H9 (cell line): Measurements from ENCODE around the gene STX8. TPM values are rescaled to one million over a fixed set of nuclear protein-coding genes. Genes with fewer than 3 reads are reported as not detected.

Experiments used
- DNase-seq: peaks from one replicate; pipeline ENCODE4 v3.0.0-alpha.2; 2017
- H2AFZ ChIP-seq: one replicate; pipeline ENCODE4 v1.6.1; 2013; ENCODE audit warnings: mild to moderate bottlenecking, low read length, control low read depth, moderate library complexity
- H2AK5ac ChIP-seq: 2 replicates; pipeline ENCODE4 v1.6.1; 2013; ENCODE audit warnings: low read length, control low read depth, mixed read lengths; ENCODE audit not compliant: insufficient read length
- H2BK120ac ChIP-seq: one replicate; pipeline ENCODE4 v1.6.1; 2013; ENCODE audit warnings: low read depth, mild to moderate bottlenecking, low read length, control low read depth, inconsistent platforms; ENCODE audit not compliant: poor library complexity, severe bottlenecking
- H2BK12ac ChIP-seq: 2 replicates; pipeline ENCODE4 v1.6.1; 2013; ENCODE audit warnings: low read length, control low read depth, mixed read lengths, low read depth; ENCODE audit not compliant: insufficient read length
- H2BK15ac ChIP-seq: 2 replicates; pipeline ENCODE4 v1.6.1; 2013; ENCODE audit warnings: low read depth, low read length, control low read depth
- H2BK20ac ChIP-seq: one replicate; pipeline ENCODE4 v1.6.1; 2013; ENCODE audit warnings: low read depth, mild to moderate bottlenecking, low read length, control low read depth, inconsistent platforms; ENCODE audit not compliant: poor library complexity, severe bottlenecking
- H2BK5ac ChIP-seq: 2 replicates; pipeline ENCODE4 v1.6.1; 2013; ENCODE audit warnings: low read length, control low read depth, mixed read lengths; ENCODE audit not compliant: insufficient read length
- H3K14ac ChIP-seq: 2 replicates; pipeline ENCODE4 v1.6.1; 2013; ENCODE audit warnings: low read length, control low read depth; ENCODE audit not compliant: insufficient read depth
- H3K18ac ChIP-seq: 2 replicates; pipeline ENCODE4 v1.6.1; 2013; ENCODE audit warnings: low read depth, mild to moderate bottlenecking, mixed read lengths, low read length, control low read depth; ENCODE audit not compliant: insufficient read length
- H3K23ac ChIP-seq: 2 replicates; pipeline ENCODE4 v1.6.1; 2013; ENCODE audit warnings: low read length, control low read depth, mixed read lengths, low read depth; ENCODE audit not compliant: insufficient read length
- H3K23me2 ChIP-seq: 2 replicates; pipeline ENCODE4 v1.6.1; 2013; ENCODE audit warnings: low read depth, mild to moderate bottlenecking, mixed read lengths, low read length, control low read depth; ENCODE audit not compliant: insufficient read length, poor library complexity, severe bottlenecking
- H3K27ac ChIP-seq: 2 replicates; pipeline ENCODE4 v1.5.1; 2013; ENCODE audit warnings: low read length, control low read depth, mixed read lengths, low read depth; ENCODE audit not compliant: insufficient read length
- H3K27me3 ChIP-seq: 2 replicates; pipeline ENCODE4 v1.6.1; 2013; ENCODE audit warnings: low read length, control low read depth, inconsistent platforms; ENCODE audit not compliant: insufficient read depth
- H3K4ac ChIP-seq: 2 replicates; pipeline ENCODE4 v1.6.1; 2013; ENCODE audit warnings: low read depth, mild to moderate bottlenecking, control low read depth, inconsistent platforms, low read length, moderate library complexity
- H3K4me1 ChIP-seq: 2 replicates; pipeline ENCODE4 v1.6.1; 2013; ENCODE audit warnings: low read length, control low read depth, inconsistent platforms; ENCODE audit not compliant: insufficient read depth
- H3K4me2 ChIP-seq: 2 replicates; pipeline ENCODE4 v1.6.1; 2013; ENCODE audit warnings: low read length, control low read depth, mixed read lengths; ENCODE audit not compliant: insufficient read length, insufficient read depth
- H3K56ac ChIP-seq: 2 replicates; pipeline ENCODE4 v1.6.1; 2013; ENCODE audit warnings: low read depth, mild to moderate bottlenecking, mixed read lengths, low read length, control low read depth; ENCODE audit not compliant: insufficient read length
- H3K79me1 ChIP-seq: 2 replicates; pipeline ENCODE4 v1.6.1; 2013; ENCODE audit warnings: low read depth, mild to moderate bottlenecking, moderate library complexity, low read length, control low read depth, inconsistent platforms; ENCODE audit not compliant: insufficient read depth, poor library complexity, severe bottlenecking
- H3K79me2 ChIP-seq: 2 replicates; pipeline ENCODE4 v1.6.1; 2013; ENCODE audit warnings: low read length, control low read depth, inconsistent platforms; ENCODE audit not compliant: insufficient read depth
- H3K9ac ChIP-seq: 2 replicates; pipeline ENCODE4 v1.6.1; 2013; ENCODE audit warnings: low read length, control low read depth, mixed read lengths; ENCODE audit not compliant: insufficient read length; ENCODE audit errors: extremely low read depth
- H3K9me3 ChIP-seq: one replicate; pipeline ENCODE4 v1.6.1; 2013; ENCODE audit warnings: low read depth, low read length, inconsistent platforms; ENCODE audit not compliant: control insufficient read depth
- H3T11ph ChIP-seq: one replicate; pipeline ENCODE4 v1.6.1; 2013; ENCODE audit warnings: mild to moderate bottlenecking, low read length, control low read depth, inconsistent platforms
- H4K20me1 ChIP-seq: one replicate; pipeline ENCODE4 v1.6.1; 2013; ENCODE audit not compliant: control insufficient read depth, insufficient read length, insufficient read depth
- H4K5ac ChIP-seq: 2 replicates; pipeline ENCODE4 v1.6.1; 2013; ENCODE audit warnings: low read depth, mild to moderate bottlenecking, mixed read lengths, low read length, control low read depth; ENCODE audit not compliant: insufficient read length
- H4K8ac ChIP-seq: replicated peaks from 2 replicates; pipeline ENCODE4 v1.6.1; 2013; ENCODE audit warnings: low read length, control low read depth, mixed read lengths, low read depth; ENCODE audit not compliant: insufficient read length
- H4K91ac ChIP-seq: 2 replicates; pipeline ENCODE4 v1.6.1; 2013; ENCODE audit warnings: low read depth, mild to moderate bottlenecking, moderate library complexity, mixed read lengths, low read length, control low read depth; ENCODE audit not compliant: insufficient read length
- H3K27ac Mint-ChIP-seq, 3 experiments: 2 replicates in 2 of 3; 3 replicates in 1 of 3; pipeline ENCODE4 v1.8.0; 2020 to 2021; ENCODE audit warnings: mixed read lengths in 3 of 3, mild to moderate bottlenecking in 1 of 3, moderate library complexity in 1 of 3
- H3K27me3 Mint-ChIP-seq: 2 replicates; pipeline ENCODE4 v1.8.0; 2021; ENCODE audit warnings: low read depth, mild to moderate bottlenecking, moderate library complexity, mixed read lengths
- H3K36me3 Mint-ChIP-seq, 3 experiments: 2 replicates in 2 of 3; 3 replicates in 1 of 3; pipeline ENCODE4 v1.8.0; 2020 to 2021; ENCODE audit warnings: low read depth in 3 of 3, mixed read lengths in 3 of 3; ENCODE audit not compliant: insufficient read depth in 1 of 3
- H3K4me1 Mint-ChIP-seq, 2 experiments: 2 replicates each; pipeline ENCODE4 v1.8.0; 2020; ENCODE audit warnings: mixed read lengths in 2 of 2
- H3K4me3 Mint-ChIP-seq, 2 experiments: 2 replicates in 1 of 2; 3 replicates in 1 of 2; pipeline ENCODE4 v1.8.0; 2020 to 2021; ENCODE audit warnings: mild to moderate bottlenecking in 2 of 2, mixed read lengths in 2 of 2, moderate library complexity in 1 of 2
- H3K9me3 Mint-ChIP-seq, 2 experiments: 2 replicates in 1 of 2; 3 replicates in 1 of 2; pipeline ENCODE4 v1.8.0; 2020; ENCODE audit warnings: mild to moderate bottlenecking in 2 of 2, mixed read lengths in 2 of 2, moderate library complexity in 1 of 2
- WGBS: extraction: QIAGEN DNeasy Blood & Tissue Kit; methylation state at CpG from one replicate; pipeline ENCODE4 v1.1.7; 2013; ENCODE audit warnings: missing lambda C conversion rate, low lambda C conversion rate, mixed read lengths; ENCODE audit not compliant: insufficient read length; ENCODE audit errors: extremely low coverage; 5-methylcytosine and 5-hydroxymethylcytosine counted together
- total RNA-seq: library from RNA; stranded (reverse); gene quantifications from 2 replicates; pipeline ENCODE4 v1.2.1, GENCODE V29; 2021
- TF ChIP-seq, protein P1 (sequence below): fragments of 200-600 bp; sonication (generic); conservative IDR thresholded peaks from 3 replicates; pipeline ENCODE4 v1.8.0; 2021; ENCODE audit warnings: antibody characterized with exemption, mild to moderate bottlenecking

STX8 gene
- total RNA-seq, 1 experiment from 2014 or later: 55.1 TPM

DNA sequence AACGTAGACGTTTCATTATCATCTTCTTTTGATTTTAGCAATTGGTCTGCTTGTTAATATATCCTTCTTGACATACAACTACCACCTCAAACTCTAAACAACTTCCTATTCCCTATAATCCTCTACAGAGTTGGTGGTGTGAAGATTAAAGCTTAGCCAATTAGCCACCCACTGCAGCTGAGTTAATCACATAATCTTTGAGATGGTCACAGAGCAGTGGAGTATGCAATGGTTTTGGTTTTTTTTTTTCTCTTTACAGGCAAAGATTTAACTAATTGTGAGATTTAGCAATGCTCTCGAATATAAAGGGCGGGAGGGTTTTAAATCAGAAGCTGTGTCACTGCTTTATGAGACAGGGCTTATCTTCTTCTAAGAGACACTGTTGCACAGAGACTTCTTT is 37.0 kb downstream of the STX8 start:
- no peak overlapping the region for H3K9ac ChIP-seq
- H2BK12ac ChIP-seq: no peak overlapping the region
- H4K20me1 ChIP-seq: no peaks in the 10 kb centered on the region
- WGBS: no CpG with 5 or more reads among the region's 4 CpGs
- no peaks in the 10 kb centered on the region for H3K79me2 ChIP-seq
- H3T11ph ChIP-seq: no peak overlapping the region
- Mint-ChIP-seq H3K9me3 (no peaks in the 10 kb centered on the region), H3K27me3 (peaks cover 2% of the 10 kb centered on the region; the same call in 1 of the 2 replicates), H3K27ac (no peak overlapping the region), H3K4me1 (peaks cover 11 to 14% of the 10 kb centered on the region in 2 experiments), H3K4me3 (no peak overlapping the region), H3K36me3 (peaks cover 0 to 9% (median 6%) of the 10 kb centered on the region in 3 experiments; a peak in 5 of 7 replicates)
- no peak overlapping the region for H3K4ac ChIP-seq
- H3K18ac ChIP-seq: no peak overlapping the region
- no peak overlapping the region for H4K8ac ChIP-seq
- no peak overlapping the region for H3K23ac ChIP-seq
- H3K79me1 ChIP-seq: no peaks in the 10 kb centered on the region
- H2BK20ac ChIP-seq: no peak overlapping the region
- no peak overlapping the region for H2BK15ac ChIP-seq
- H3K4me2 ChIP-seq: no peak overlapping the region
- H3K56ac ChIP-seq: no peak overlapping the region
- no peaks in the 10 kb centered on the region for H3K4me1 ChIP-seq
- no peak overlapping the region for H4K91ac ChIP-seq
- H2AFZ ChIP-seq: no peak overlapping the region
- no peaks in the 10 kb centered on the region for H3K23me2 ChIP-seq
- no peak overlapping the region for H2AK5ac ChIP-seq
- TF ChIP-seq, protein P1, sequence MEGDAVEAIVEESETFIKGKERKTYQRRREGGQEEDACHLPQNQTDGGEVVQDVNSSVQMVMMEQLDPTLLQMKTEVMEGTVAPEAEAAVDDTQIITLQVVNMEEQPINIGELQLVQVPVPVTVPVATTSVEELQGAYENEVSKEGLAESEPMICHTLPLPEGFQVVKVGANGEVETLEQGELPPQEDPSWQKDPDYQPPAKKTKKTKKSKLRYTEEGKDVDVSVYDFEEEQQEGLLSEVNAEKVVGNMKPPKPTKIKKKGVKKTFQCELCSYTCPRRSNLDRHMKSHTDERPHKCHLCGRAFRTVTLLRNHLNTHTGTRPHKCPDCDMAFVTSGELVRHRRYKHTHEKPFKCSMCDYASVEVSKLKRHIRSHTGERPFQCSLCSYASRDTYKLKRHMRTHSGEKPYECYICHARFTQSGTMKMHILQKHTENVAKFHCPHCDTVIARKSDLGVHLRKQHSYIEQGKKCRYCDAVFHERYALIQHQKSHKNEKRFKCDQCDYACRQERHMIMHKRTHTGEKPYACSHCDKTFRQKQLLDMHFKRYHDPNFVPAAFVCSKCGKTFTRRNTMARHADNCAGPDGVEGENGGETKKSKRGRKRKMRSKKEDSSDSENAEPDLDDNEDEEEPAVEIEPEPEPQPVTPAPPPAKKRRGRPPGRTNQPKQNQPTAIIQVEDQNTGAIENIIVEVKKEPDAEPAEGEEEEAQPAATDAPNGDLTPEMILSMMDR: no peak
- DNase-seq: no peak
- H3K14ac ChIP-seq: no peak overlapping the region
- no peak overlapping the region for H4K5ac ChIP-seq
- H2BK5ac ChIP-seq: no peak overlapping the region
- H3K27ac ChIP-seq: no peak overlapping the region
- H3K27me3 ChIP-seq: no peaks in the 10 kb centered on the region
- no peaks in the 10 kb centered on the region for H3K9me3 ChIP-seq
- no peak overlapping the region for H2BK120ac ChIP-seq
